Measurements from ENCODE around the gene PGC.

Gene PGC

DNA sequence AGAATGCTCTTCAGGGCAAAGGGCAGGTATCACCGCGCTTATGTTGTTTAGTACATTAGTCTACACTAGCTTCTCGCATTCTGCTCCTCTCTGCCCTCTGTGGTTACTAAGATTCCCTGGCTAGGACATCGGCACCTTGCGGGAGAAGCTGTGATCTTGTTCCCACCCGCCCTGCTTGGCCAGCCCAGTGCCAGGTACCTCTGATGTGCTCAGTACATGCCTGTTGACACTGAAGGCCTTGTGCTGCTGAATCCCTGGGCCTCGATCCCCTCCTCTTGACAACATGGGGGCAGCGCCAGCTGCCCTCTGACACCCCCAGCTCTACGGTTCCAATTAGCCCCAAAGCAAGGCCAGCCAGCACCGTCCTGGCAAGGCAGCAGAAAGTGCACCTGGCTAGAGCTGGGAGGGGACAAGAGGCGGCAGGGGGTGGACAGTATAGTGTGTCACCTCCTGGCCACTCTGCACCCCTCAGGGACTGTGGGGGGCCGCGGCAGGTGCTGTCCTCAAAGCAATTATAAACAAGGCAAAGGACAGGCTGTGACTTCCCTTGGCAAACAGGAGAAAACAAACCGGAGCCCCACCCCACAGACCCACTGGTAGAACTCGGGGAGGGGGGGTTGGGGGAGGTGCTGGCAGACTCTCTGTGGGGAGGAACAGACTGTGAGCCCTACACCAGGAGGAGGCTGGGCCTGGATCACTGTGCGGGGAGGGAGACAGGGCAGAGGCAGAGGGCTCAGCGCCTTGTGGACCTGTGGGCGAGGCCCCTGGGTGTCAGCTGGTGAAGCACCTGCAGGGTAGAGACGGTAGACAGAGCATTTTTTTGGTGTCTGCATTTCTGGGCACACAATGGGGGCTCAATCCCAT lies 18.9 kb downstream of the PGC start:
- peak; percentile 39 to 48 for DNase-seq

DNA sequence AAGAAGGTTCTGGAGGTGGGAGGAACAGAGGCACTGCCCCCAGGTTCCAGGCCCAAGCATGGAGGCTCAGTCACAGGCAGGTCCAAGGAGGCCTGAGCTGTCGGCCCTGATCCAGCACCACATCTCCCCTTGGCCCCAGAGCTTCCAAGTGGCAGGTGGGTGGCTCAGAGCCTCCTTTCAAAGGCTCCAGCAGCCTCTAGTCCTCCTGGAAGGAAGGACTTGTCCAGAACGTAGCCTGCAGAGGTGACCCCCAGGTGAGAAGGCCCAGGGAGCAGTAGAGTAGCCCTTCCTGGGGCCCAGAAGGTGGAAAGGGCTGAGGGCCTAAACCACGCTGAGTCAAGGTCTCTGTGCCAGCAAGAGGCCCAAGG lies 19.5 kb downstream of the PGC start:
- no peak for DNase-seq

DNA sequence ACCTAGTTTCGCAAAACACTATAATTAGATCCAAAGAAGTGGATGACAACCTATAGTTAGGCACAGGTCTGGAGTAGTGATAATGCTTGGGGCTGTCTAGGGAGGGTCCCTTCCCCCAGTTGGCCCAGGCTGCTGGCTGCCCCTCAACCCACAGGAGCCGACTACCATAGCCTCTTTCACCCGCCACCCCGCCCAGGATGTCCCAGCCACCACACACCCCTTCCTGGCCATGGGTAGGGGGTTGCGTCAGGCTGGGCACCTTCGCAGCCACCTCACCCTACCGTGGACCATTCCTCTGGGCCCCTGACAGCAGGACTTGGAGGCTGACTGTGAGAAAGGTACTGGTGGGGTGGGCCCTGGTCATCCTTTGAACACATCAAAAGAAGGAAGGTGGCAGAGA lies 20.3 kb downstream of the PGC start:
- no peak for DNase-seq

DNA sequence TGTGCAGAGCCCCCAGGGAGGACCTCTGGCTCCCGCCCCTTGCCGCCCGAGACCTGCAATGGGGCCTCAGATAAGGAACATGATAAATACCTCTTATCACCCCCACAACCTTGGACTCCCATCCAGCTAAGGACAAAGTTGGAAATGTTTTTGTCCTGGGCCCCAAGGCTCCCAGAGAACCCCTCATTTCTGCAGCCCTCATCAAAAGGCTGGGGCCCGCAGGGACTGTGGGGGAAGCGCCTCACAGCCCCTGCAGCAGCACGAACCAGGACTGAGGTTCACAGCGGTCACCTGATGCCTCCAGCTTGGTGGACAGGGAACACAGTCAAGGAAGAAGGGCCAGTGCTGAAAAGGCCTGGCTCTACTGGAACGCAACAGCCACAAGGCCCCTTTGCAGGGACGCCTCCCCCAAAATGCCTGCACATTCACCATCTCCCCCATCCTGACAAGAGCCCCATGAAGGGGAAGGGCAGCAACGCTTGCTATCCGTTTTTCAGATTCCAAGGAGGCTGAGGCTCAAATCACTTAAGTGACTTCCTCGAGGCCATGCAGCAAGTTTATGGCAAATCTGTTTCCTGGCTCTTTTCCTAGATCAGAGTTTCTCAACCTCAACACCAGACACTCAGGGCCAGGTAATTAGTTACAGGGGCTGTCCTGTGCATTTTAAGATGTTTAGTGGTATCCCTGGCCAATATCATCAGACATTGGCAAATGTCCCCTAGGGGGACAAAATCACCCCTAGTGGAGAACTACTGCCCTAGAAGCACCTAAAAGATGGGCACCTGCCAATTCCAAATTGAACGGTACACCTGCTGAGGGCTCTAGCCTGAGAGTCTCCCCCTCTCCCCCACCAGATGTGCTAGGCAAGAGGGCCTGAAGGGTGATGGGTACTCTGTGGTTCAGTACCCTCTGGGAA lies 22.4 kb downstream of the PGC start:
- no peak for DNase-seq

DNA sequence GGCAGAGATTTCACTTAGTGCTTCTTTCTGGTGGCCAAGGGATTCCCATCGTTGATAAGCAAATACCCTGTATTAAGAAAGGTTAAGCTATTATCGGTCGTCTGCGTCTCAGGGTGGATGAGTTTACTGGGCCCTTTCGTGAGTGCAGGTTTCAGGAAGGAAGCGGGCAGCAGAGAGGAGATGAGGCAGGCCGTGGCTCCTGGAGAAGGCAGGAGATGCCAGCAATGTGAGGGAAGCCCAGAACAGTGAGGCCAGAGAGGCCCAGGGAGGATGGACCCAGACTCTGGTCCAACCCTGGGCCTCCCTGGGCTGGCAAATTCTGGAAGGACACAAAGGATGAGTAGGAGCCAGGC lies 23.0 kb downstream of the PGC start:
- DNase-seq = no peak

GRCh38 chr6:41723530-41724227 lies 23.5 kb downstream of the PGC start:
- DNase-seq = peak in 1 of 2 donors; percentile 49

GRCh38 chr6:41722969-41723529 lies 24.1 kb downstream of the PGC start:
- no peak for DNase-seq

GRCh38 chr6:41721414-41721813 lies 25.8 kb downstream of the PGC start:
- no peak for DNase-seq

GRCh38 chr6:41720783-41721182 lies 26.4 kb downstream of the PGC start:
- no peak for DNase-seq

DNA sequence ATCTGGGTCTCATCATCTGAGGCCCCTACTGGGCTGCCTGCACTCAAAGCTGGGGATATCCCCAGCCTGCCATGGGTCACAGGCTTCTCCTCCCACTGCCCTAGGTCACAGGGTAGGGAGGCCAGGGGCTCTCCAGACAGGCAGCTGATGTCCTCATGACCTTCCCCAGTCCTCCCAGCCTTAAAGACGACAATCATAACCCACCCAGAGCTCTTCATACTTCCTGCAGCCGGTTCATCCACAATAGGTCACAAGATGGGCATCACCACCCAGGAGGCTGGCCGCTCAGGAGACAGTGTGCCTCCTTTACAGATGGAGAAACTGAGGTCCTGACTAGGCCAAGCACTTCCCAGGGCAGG lies 27.0 kb downstream of the PGC start:
- DNase-seq = no peak

DNA sequence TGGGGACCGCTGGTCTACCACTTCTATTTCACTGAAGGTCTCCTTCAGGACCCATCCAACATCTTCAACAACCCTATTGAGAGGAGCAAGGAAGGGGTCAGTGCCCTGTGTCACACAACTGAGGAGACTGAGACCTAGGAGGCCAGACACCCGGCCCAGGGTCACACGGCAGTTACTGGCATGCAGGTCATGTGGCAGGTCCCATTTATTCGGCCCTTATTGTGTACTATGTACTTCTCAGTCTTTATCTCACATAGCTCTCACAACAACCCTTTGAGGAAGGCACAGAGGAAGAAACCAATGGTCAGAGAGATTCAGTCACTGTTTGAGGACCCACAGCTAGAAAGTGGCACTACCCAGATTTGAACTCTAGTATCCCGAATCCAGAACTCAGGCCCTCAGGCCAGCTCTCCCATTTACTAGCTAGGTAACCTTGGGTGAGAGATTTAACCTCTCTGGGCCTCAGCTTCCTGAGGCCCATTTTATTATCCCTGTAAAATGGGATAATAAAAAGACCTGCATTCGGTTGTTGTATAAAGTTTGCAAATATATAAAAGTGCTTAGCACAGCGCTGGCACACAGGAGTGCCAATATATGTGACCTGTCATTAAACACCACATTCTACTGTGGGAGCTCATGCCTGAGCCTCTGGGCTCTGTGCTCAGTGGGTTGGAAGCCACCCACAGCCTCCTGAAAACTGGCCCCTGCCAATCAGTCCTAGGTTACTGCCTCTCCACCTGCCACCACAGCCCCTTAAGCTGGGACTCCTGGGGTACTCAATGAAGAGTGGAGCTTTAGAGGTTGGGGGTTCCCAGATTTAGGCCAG lies 27.5 kb downstream of the PGC start:
- no peak for DNase-seq

GRCh38 chr6:41718828-41719227 lies 28.4 kb downstream of the PGC start:
- no peak for DNase-seq

- DNase-seq = no peak
Observed at GRCh38 chr6:41717392-41717736, 29.8 kb downstream of the PGC start.

DNA sequence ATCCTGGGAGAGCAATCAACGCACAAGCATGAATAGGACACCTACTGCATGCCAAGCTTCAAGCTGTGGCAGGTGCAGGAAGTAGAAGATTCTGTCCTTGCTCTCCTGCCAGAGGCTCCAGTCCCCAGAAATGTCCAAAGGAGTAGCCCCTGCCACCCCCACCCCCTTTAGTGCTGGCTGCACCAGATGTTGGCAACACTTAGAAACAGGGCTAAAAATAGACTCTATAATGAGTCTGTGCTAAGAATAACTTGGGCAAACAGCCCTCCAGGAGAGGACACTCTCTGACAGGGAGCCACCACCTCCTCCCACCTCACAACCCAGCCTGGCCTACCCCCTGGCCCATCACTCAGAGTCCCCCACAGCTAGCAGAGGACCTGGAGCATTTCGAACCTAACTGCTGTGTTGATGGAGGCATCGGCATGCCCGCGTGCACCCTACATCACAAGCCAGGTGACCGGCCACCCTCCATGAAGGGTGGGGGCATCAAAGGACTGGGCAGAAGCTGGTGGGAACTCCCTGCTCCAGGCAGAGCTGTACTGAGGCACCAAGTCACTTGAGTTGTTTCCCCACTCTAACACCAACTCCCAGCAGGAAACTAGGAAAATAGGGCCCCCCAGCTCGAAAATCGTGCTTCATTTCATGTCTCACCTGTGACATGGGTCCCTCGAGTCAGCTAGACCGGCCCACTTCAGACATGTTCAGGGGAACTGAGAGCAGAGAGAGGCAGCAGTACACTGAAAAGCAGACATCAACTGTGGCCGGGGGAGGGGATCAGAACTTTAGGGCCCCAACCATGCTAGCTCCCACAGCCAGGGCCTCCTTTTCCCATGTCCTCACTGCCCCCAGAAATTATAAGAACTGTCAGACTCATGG lies 30.4 kb downstream of the PGC start:
- DNase-seq = no peak

DNA sequence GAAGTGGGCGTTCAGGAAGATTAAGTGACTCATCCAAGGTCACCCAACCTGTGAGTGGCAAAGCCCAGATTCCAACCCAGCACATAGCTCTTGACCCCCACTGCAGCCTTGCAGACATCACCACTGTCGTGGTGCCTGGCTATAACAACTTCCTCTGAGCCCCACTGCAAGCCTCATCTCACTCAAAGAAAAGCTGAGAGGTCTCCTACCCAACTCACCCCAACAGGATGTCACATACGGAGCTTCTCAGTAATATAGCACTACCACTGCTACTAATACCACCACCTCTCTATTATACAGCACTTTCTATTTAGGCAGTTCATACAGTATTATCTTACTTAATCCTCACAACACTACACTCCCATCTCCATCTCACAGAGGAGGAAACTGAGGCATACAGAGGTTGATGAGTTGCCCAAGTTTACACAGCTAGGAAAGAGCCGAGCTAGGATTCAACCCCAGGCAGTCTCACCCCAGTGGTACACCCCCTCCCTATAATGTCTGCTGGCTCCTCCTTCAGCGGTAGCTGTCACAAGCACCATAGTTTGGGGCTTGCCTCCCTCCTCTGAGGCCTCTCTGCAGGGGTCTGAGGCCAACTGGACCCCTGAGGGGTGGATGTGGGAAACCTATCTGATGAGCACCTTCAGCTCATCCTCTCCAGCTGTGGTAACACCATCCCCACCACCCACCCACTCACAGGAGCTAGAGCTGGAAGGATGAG lies 31.2 kb downstream of the PGC start:
- DNase-seq = no peak

DNA sequence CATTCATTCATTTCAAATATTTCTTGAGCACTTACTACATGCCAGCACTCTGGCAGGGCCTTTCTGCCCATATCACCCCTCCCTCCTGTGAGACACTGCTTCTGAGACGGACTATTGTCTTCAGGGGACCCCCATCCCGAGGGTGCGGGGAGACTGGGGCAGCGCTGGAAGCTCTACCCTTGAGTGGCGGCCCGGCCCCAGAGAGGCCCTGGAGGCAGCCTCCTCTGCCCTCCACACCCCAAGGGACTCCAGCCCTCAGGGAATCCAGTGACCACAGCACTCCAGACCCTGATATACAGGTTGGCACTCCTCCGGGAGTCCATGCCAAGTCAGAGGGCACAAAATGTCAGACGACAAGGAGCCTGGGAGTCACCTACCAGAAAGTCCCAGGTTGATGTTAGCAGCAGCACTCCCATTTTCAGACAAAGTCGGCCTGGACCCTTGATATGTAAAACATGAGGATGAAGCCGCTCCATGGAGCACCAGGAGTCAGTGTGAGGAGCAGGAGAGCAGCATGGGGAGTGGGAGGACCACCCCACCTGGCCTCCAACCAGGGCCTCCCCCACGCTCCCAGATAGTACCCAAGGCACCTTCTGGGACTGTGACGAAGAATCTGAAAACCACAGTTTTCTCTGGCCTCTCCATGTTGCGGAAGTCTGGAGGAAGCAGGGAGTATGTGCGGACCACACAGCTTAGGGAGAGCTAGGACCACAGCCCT lies 32.5 kb downstream of the PGC start:
- no peak for DNase-seq

GRCh38 chr6:41713650-41714291 lies 33.4 kb downstream of the PGC start:
- no peak for DNase-seq

DNA sequence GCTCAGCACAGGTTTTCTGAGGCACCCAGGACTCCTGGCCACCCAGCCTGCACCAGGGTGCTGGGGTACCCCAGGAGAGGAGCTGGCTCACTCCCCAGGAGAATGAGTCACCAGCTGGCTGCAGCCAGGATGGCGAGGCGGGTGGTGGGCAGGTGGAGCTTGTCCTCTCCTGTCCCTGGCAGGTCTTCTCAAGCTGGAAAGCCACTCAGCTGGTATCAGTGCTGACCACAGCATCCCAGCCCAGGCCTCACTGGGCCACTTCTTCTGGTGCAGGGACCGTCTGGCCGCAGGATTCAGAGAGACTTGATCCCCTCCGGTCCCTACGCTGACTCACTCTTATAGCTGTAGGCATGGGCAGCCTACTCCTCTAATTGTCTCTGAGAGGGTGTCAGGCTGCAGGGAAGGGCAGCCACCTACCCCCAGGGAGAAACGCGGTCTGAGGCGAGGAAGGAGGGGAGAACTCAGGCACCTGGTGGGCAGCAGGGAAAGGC lies 34.0 kb downstream of the PGC start:
- DNase-seq = peak in 1 of 2 donors; percentile 82

DNA sequence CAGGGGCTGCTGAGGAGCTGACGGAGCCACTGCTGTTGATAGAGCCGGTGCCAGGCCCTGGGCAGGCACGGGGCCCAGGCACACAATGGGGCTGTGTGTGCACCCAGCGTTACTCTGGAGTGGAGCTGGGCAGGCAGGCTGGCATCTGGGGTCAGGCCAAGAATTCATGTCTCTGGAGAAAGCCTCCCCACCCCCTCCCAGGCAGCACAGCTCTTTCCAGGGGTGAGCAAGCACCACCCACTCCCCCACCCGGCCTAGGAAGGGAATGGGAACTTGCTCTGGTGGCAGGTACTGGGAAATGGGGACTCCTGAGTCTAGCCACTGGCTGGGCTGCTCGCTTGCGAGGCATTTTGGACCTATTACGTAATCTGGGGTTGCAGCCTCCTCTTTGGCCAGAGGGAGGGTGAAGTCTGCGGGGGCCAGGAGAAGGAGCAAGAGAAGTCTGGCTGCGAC lies 34.5 kb downstream of the PGC start:
- peak; percentile 89 to 95 for DNase-seq
